ENCODE measurements around the gene ADCY1.
"Not testable (repeated sequence)": the region's sequence is repeated elsewhere in the genome, so short reads cannot be mapped to it uniquely, and the experiment has no call there.

ADCY1 gene

DNA sequence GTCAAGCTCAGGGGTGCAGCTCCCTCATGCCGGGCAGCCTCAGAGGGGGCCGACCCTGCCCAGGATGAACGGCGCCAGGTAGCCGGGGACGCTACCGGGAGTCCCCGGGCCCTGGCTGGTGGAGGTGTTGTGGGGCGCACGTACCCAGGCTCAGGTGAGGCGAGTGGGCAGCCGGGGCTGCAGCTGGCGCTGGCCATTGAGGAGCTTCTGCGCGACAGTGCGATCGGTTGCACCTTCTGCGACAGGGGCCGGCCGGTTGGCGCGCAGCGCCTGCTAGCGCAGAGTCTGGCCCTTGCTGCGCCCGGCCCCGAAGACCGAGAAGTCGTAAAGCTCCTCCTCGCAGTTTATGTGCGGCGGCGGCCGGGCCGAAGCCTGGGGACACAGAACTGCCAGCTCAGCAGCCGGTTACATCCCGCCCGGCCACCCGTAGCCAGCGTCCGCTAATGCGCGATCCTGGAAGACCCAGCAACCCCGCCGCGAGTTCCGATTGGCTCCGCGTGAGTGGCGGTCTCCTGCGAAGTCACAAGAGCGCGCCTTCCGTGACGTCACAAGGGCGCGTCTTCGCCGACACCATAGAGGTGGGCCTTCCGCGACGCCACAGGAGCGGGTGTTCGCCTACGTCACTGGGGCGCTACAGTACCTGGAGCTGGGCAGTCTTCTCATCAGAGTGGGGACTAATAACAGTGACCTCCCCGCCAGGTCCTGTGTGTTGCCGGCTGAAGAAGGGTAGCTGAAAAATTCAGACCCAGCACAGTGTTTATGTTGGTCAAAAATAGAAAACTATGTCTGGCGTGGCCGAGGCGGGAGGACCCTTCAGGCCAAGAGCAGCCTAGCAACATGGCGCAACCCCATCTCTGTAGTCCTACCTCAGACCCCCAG, 194.6 kb downstream of the ADCY1 start:
- DNase-seq, result peak; percentile 99

DNA sequence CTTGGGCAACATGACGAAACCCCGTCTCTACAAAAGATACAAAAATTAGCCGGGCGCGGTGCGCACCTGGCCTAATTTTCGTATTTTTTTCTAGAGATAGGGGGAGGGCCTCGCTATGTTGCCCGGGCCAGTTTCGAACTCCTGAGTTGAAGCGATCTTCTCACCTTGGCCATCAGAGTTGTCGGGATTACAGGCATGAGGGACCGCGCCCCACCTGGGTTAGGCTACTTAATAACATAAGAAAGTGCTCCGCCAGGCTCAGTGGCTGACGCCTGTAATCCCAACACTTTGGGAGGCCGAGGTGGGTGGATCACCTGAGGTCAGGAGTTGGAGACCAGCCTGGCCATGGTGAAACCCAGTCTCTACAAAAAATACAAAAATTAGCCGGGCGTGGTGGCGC, 195.5 kb downstream of the ADCY1 start:
- not testable (repeated sequence) for DNase-seq
